GM23248 (cell line): ENCODE data around the gene ADCYAP1R1.

ENCODE experiments used
- EZH2 ChIP-seq: fragments of 200-600 bp; sonication (generic); IDR thresholded peaks from 2 replicates; pipeline ENCODE4 v1.6.1; 2018; ENCODE audit warnings: antibody characterized with exemption, mild to moderate bottlenecking; ENCODE audit not compliant: insufficient read depth, poor library complexity, severe bottlenecking
- EZH2phosphoT487 ChIP-seq: fragments of 200-600 bp; sonication (generic); IDR thresholded peaks from 2 replicates; pipeline ENCODE4 v1.6.1; 2018; ENCODE audit warnings: antibody characterized with exemption, moderate library complexity, mild to moderate bottlenecking, low read depth; ENCODE audit not compliant: insufficient read depth

DNA sequence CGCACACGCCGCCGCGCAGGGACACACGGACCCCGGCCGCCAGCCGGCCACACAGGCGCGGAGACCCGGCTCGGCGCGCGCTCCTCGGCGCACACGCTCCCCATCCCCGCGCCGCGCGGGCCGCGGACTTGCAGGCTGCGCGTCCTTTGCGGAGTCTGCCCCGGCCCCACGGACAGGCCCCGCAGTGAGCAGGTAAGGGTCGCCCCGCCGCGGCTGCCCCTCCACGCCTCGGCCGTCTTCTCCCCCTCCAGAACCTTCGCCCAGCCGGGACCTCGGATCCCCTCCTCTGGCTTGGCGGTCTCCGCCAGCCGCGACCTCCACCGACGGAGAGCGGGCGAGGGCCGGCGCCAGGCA, 356 bp downstream of the ADCYAP1R1 start:
- no peak for TF ChIP-seq EZH2
- TF ChIP-seq EZH2phosphoT487: no peak
